GM12878 (cell line): Measurements from ENCODE around the gene KIRREL1. TPM values are rescaled to one million over a fixed set of nuclear protein-coding genes. Genes with fewer than 3 reads are reported as not detected.
A peak's percentile ranks its signal among the peaks of the same experiment; 100 is the strongest.

ENCODE experiments used
- ATAC-seq: fragments of 200-7000 bp; cut with Tn5 transposase; 3 replicates; pipeline ENCODE4 v1.9.1; 2020; ENCODE audit warnings: mild to moderate bottlenecking, moderate library complexity
- BruUV-seq: library from RNA; stranded (reverse); fragments of 400-500 nt; replicated peaks from 2 replicates; lab custom pipeline; 2021; lab: Mats Ljungman, UMichigan
- CTCF ChIA-PET: fragments of 300-600 bp; sonication (Branson Sonifier 250); formaldehyde crosslinking; extraction: SDS; loops from one replicate; lab custom pipeline; 2021; ENCODE audit warnings: inconsistent platforms; lab: Yijun Ruan, JAX
- POLR2A ChIA-PET: fragments of 350-600 bp; formaldehyde crosslinking; extraction: SDS; loops from one replicate; lab custom pipeline; 2021; ENCODE audit warnings: inconsistent platforms; lab: Charles Lee
- RAD21 ChIA-PET: fragments of 300-600 bp; sonication (Branson Sonifier 250); formaldehyde crosslinking; loops from one replicate; lab custom pipeline; 2023; ENCODE audit warnings: antibody characterized with exemption; ENCODE audit not compliant: unreplicated experiment; lab: Charles Lee
- SMC1A ChIA-PET: fragments of 300-600 bp; sonication (Branson Sonifier 250); formaldehyde crosslinking; loops from one replicate; lab custom pipeline; 2023; ENCODE audit not compliant: unreplicated experiment, uncharacterized antibody; lab: Charles Lee
- DNase-seq: peaks from one replicate; pipeline ENCODE4 v3.0.0-alpha.2; 2011; ENCODE audit warnings: low read depth, low spot score
- FAIRE-seq: peaks from 3 replicates; lab custom pipeline; 2011; peaks lifted over from hg19 to GRCh38; lab: Jason Lieb, UNC
- H2AFZ ChIP-seq: 2 replicates; pipeline ENCODE4 v1.6.0; 2011; ENCODE audit warnings: low read depth, low read length, control low read depth; ENCODE audit not compliant: control insufficient read depth
- H3K27ac ChIP-seq: 2 replicates; pipeline ENCODE4 v1.5.1; 2011; ENCODE audit warnings: control low read depth; ENCODE audit not compliant: control insufficient read depth, insufficient read depth
- H3K27me3 ChIP-seq, 2 experiments: replicated peaks in 1 of 2; 2 replicates each; pipeline versions ENCODE4 v1.6.0 to v1.6.1; 2011; ENCODE audit warnings: low read length in 1 of 2; ENCODE audit not compliant: control insufficient read depth in 2 of 2, insufficient read depth in 2 of 2
- H3K36me3 ChIP-seq, 2 experiments: 2 replicates each; pipeline ENCODE4 v1.5.1; 2011; ENCODE audit warnings: low read length in 1 of 2; ENCODE audit not compliant: control insufficient read depth in 2 of 2, insufficient read depth in 2 of 2
- H3K4me1 ChIP-seq: 2 replicates; pipeline ENCODE4 v1.6.1; 2011; ENCODE audit warnings: mild to moderate bottlenecking, low read length, moderate library complexity, mixed read lengths; ENCODE audit not compliant: control insufficient read depth, insufficient read depth
- H3K4me2 ChIP-seq: 2 replicates; pipeline ENCODE4 v1.6.0; 2011; ENCODE audit warnings: control low read depth; ENCODE audit not compliant: control insufficient read depth, insufficient read depth
- H3K4me3 ChIP-seq: fragments of 200-600 bp; sonication (generic); 2 replicates; pipeline ENCODE4 v1.5.1; 2016
- H3K79me2 ChIP-seq: 2 replicates; pipeline ENCODE4 v1.6.0; 2011; ENCODE audit warnings: low read length; ENCODE audit not compliant: control insufficient read depth, insufficient read depth
- H3K9ac ChIP-seq: 2 replicates; pipeline ENCODE4 v1.8.0; 2011; ENCODE audit warnings: low read length, control low read depth, mixed read lengths; ENCODE audit not compliant: control insufficient read depth, insufficient read depth
- H3K9me3 ChIP-seq: replicated peaks from 3 replicates; pipeline ENCODE4 v1.5.1; 2011; ENCODE audit warnings: mild to moderate bottlenecking, low read length; ENCODE audit not compliant: control insufficient read depth, insufficient read depth
- H4K20me1 ChIP-seq: 2 replicates; pipeline ENCODE4 v1.6.0; 2011; ENCODE audit not compliant: control insufficient read depth, insufficient read depth
- CBX3 ChIP-seq: fragments of 200-600 bp; sonication (generic); IDR thresholded peaks from 2 replicates; pipeline ENCODE4 v1.6.1; 2016; ENCODE audit warnings: low read depth, borderline replicate concordance
- CBX5 ChIP-seq: sonication (generic); IDR thresholded peaks from 2 replicates; pipeline ENCODE4 v1.6.1; 2016; ENCODE audit warnings: low read depth, moderate library complexity, mild to moderate bottlenecking, inconsistent platforms
- CHD1 ChIP-seq: IDR thresholded peaks from 2 replicates; pipeline ENCODE4 v1.6.1; 2012; ENCODE audit warnings: low read depth, low read length, improper control_type of control experiment
- IKZF2 ChIP-seq, 2 experiments: fragments of 450-650 bp; IDR thresholded peaks; 2 replicates each; pipeline ENCODE4 v1.6.1; 2017; ENCODE audit warnings: mild to moderate bottlenecking in 2 of 2, moderate library complexity in 2 of 2
- MYC ChIP-seq: IDR thresholded peaks from 2 replicates; pipeline ENCODE4 v1.6.1; 2011; ENCODE audit warnings: mild to moderate bottlenecking, low read length, moderate library complexity, inconsistent platforms; ENCODE audit not compliant: insufficient read depth, insufficient replicate concordance, insufficient read length, severe bottlenecking
- NFXL1 ChIP-seq: fragments of 450-650 bp; IDR thresholded peaks from 2 replicates; pipeline ENCODE4 v1.6.1; 2017; ENCODE audit warnings: antibody characterized with exemption, mild to moderate bottlenecking, borderline replicate concordance
- PAX8 ChIP-seq: fragments of 450-650 bp; IDR thresholded peaks from 2 replicates; pipeline ENCODE4 v1.6.1; 2017; ENCODE audit warnings: mild to moderate bottlenecking, moderate library complexity
- PML ChIP-seq: IDR thresholded peaks from 2 replicates; pipeline ENCODE4 v1.6.1; 2012; ENCODE audit warnings: low read length, inconsistent platforms
- POLR2A ChIP-seq: IDR thresholded peaks from 2 replicates; pipeline ENCODE4 v1.6.1; 2011; ENCODE audit warnings: low read depth, mild to moderate bottlenecking, low read length
- POU2F2 ChIP-seq: IDR thresholded peaks from 3 replicates; pipeline ENCODE4 v1.6.1; 2011; ENCODE audit warnings: low read depth, mild to moderate bottlenecking, low read length, borderline replicate concordance
- SIN3A ChIP-seq: IDR thresholded peaks from 2 replicates; pipeline ENCODE4 v1.6.1; 2012; ENCODE audit warnings: low read depth, low read length, improper control_type of control experiment
- TBL1XR1 ChIP-seq: IDR thresholded peaks from 2 replicates; pipeline ENCODE4 v1.6.1; 2012; ENCODE audit warnings: low read depth, low read length, improper control_type of control experiment
- WRNIP1 ChIP-seq: IDR thresholded peaks from 2 replicates; pipeline ENCODE4 v1.6.1; 2011; ENCODE audit warnings: low read depth, low read length, improper control_type of control experiment, borderline replicate concordance
- ZNF217 ChIP-seq: fragments of 450-650 bp; IDR thresholded peaks from 2 replicates; pipeline ENCODE4 v1.6.1; 2017; ENCODE audit warnings: antibody characterized with exemption, mild to moderate bottlenecking
- WGBS: methylation state at CpG from one replicate; pipeline ENCODE4 v1.1.6; 2016; ENCODE audit warnings: low lambda C conversion rate; ENCODE audit not compliant: insufficient replicate concordance, insufficient coverage; ENCODE audit errors: missing lambda C conversion rate; 5-methylcytosine and 5-hydroxymethylcytosine counted together
- in situ Hi-C: fragments of 300-500 bp; cut with MboI; formaldehyde crosslinking; loops from 9 replicates; pipeline ENCODE4 v1.14.3; 2018; ENCODE audit warnings: mixed read lengths
- intact Hi-C: fragments of 100-400 bp; cut with micrococcal nuclease; formaldehyde crosslinking; loops from one replicate; pipeline ENCODE4 v1.14.2; 2022; ENCODE audit not compliant: unreplicated experiment
- polyA plus RNA-seq, 11 experiments: library from polyadenylated mRNA; depleted of rRNA in 4 of 11; unstranded in 6 of 11; stranded (reverse) in 5 of 11; fragments of >200 nt; fragmentation: Nextera tagmentation in 4 of 11; fragmentation: Illumina TruSeq in 1 of 11; extraction: Ambion mirVana in 4 of 11; extraction: Trizol in 1 of 11; gene quantifications; 1 replicate in 1 of 11; 2 replicates in 10 of 11; pipeline versions ENCODE4 v1.2.1 to v1.2.3, GENCODE V29; 2011 to 2016; ENCODE audit warnings: inconsistent platforms in 2 of 11, missing spikeins in 2 of 11, low read depth in 1 of 11
- total RNA-seq, 4 experiments: library from RNA; depleted of rRNA in 3 of 4; stranded (reverse); fragments of >200 nt in 3 of 4; fragmentation: Illumina TruSeq in 1 of 4; extraction: Trizol in 1 of 4; gene quantifications; 2 replicates each; pipeline versions ENCODE4 v1.2.1 to v1.2.3, GENCODE V29; 2013 to 2021
- TF ChIP-seq, protein P1 (sequence below): IDR thresholded peaks from 2 replicates; pipeline ENCODE4 v1.6.1; 2011; ENCODE audit warnings: low read depth, low read length, improper control_type of control experiment, borderline replicate concordance
- TF ChIP-seq, protein P2 (sequence below): fragments of 450-650 bp; IDR thresholded peaks from 2 replicates; pipeline ENCODE4 v1.6.1; 2017; ENCODE audit warnings: mild to moderate bottlenecking

KIRREL1 gene
- total and polyA plus RNA-seq, 10 of the 15 experiments (the other 5 are each of a cell fraction or from before 2014, with no cell fraction given): 0.15 TPM; not detected in 9

DNA sequence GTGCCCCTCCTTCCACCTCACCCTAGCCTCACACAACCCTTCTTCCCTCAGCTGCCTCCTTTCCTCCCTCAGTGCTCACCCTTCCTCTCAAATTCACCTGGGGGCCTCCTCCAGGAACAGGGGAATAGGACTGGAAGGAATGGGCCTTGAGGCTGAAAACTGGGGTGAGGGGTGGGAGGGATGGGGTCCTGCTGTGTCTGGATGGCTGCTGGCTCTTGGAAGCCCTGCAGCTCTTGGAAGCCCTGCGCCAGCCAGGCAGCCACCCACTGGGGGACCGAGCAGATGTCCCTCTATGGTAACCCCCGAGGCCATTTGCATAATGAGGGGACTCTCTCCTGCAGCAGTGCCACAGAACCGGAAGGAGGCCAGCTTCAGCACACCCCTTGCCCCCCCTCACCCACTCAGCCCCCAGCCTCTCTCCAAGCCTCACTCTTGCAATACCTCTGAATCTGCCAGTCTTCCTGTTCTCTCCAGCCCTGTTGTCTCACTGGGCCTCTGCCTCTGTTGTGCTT is 85.2 kb downstream of the KIRREL1 start:
- no peak overlapping the region for H3K9ac ChIP-seq
- H3K79me2 ChIP-seq: no peaks in the 10 kb centered on the region
- H3K4me1 ChIP-seq: no peaks in the 10 kb centered on the region
- DNase-seq (no peak), ATAC-seq (peak; percentile 52), FAIRE-seq (no peak)
- H3K4me2 ChIP-seq: no peak overlapping the region
- CTCF ChIA-PET: no interaction called here
- POLR2A ChIA-PET: no interaction called here
- in situ Hi-C loops (no loop called here), intact Hi-C loops (no loop called here)
- H4K20me1 ChIP-seq: no peaks in the 10 kb centered on the region
- H2AFZ ChIP-seq: no peak overlapping the region
- TF ChIP-seq WRNIP1: no peak
- no peak for TF ChIP-seq CBX3
- TF ChIP-seq CHD1: no peak
- no peak for TF ChIP-seq POLR2A
- TF ChIP-seq MYC: no peak
- TF ChIP-seq CBX5: no peak
- no peak for TF ChIP-seq ZNF217
- no peak for TF ChIP-seq PAX8
- no peak for TF ChIP-seq SIN3A
- TF ChIP-seq, protein P1, sequence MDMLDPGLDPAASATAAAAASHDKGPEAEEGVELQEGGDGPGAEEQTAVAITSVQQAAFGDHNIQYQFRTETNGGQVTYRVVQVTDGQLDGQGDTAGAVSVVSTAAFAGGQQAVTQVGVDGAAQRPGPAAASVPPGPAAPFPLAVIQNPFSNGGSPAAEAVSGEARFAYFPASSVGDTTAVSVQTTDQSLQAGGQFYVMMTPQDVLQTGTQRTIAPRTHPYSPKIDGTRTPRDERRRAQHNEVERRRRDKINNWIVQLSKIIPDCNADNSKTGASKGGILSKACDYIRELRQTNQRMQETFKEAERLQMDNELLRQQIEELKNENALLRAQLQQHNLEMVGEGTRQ: no peak
- no peak for TF ChIP-seq POU2F2
- TF ChIP-seq NFXL1: no peak
- no peak for TF ChIP-seq TBL1XR1
- TF ChIP-seq IKZF2 (IDR thresholded peaks at IDR 0.05): no peak
- TF ChIP-seq, protein P2, sequence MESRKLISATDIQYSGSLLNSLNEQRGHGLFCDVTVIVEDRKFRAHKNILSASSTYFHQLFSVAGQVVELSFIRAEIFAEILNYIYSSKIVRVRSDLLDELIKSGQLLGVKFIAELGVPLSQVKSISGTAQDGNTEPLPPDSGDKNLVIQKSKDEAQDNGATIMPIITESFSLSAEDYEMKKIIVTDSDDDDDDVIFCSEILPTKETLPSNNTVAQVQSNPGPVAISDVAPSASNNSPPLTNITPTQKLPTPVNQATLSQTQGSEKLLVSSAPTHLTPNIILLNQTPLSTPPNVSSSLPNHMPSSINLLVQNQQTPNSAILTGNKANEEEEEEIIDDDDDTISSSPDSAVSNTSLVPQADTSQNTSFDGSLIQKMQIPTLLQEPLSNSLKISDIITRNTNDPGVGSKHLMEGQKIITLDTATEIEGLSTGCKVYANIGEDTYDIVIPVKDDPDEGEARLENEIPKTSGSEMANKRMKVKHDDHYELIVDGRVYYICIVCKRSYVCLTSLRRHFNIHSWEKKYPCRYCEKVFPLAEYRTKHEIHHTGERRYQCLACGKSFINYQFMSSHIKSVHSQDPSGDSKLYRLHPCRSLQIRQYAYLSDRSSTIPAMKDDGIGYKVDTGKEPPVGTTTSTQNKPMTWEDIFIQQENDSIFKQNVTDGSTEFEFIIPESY: no peak
- TF ChIP-seq PML: no peak
- BruUV-seq: no TSS peak
- H3K27me3 ChIP-seq: peaks cover 0 to 7% of the 10 kb centered on the region in 2 experiments; a peak in 3 of 4 replicates
- H3K9me3 ChIP-seq: no peaks in the 10 kb centered on the region
- H3K4me3 ChIP-seq: no peak overlapping the region
- no peak overlapping the region for H3K27ac ChIP-seq
- RAD21 ChIA-PET: no interaction called here
- WGBS: 11% methylated on average over 4 of the region's 4 CpGs
- SMC1A ChIA-PET: no interaction called here
- no peaks in the 10 kb centered on the region for H3K36me3 ChIP-seq
